OCI-LY1 (cell line): ENCODE results near the gene ZBP1.

Experiments
- H2AFZ ChIP-seq: fragments of 200-600 bp; sonication (generic), shearing (Covaris generic); 2 replicates; pipeline ENCODE4 v1.6.0; 2014; ENCODE audit warnings: antibody characterized with exemption, mild to moderate bottlenecking, low read length
- H3F3A ChIP-seq: fragments of 200-600 bp; sonication (generic), shearing (Covaris generic); 2 replicates; pipeline ENCODE4 v1.6.0; 2014; ENCODE audit warnings: mild to moderate bottlenecking, antibody characterized with exemption, low read length, moderate library complexity; ENCODE audit not compliant: insufficient read depth
- H3K27ac ChIP-seq: fragments of 200-600 bp; sonication (generic); 2 replicates; pipeline ENCODE4 v1.5.1; 2014; ENCODE audit warnings: low read length, mixed run types, mild to moderate bottlenecking, low read depth; ENCODE audit not compliant: poor library complexity, severe bottlenecking
- H3K27me3 ChIP-seq: fragments of 200-600 bp; sonication (generic); 2 replicates; pipeline ENCODE4 v1.6.0; 2014; ENCODE audit warnings: antibody characterized with exemption, mild to moderate bottlenecking, low read length, moderate library complexity; ENCODE audit not compliant: insufficient read depth
- H3K36me3 ChIP-seq: fragments of 200-600 bp; sonication (generic); 2 replicates; pipeline ENCODE4 v1.6.1; 2014; ENCODE audit warnings: mild to moderate bottlenecking, antibody characterized with exemption, low read length, moderate library complexity, mixed read lengths; ENCODE audit not compliant: insufficient read depth
- H3K4me1 ChIP-seq: fragments of 200-600 bp; sonication (generic); 2 replicates; pipeline ENCODE4 v1.5.1; 2014; ENCODE audit warnings: mild to moderate bottlenecking, low read length, moderate library complexity; ENCODE audit not compliant: insufficient read depth, severe bottlenecking
- H3K4me2 ChIP-seq: fragments of 200-600 bp; sonication (generic), shearing (Covaris generic); 2 replicates; pipeline ENCODE4 v1.6.1; 2014; ENCODE audit warnings: low read length
- H3K4me3 ChIP-seq: fragments of 200-600 bp; sonication (generic); 2 replicates; pipeline ENCODE4 v1.5.1; 2014; ENCODE audit warnings: low read length, low read depth, mild to moderate bottlenecking, mixed read lengths; ENCODE audit not compliant: poor library complexity, severe bottlenecking
- H3K79me2 ChIP-seq: fragments of 200-600 bp; shearing (Covaris generic); 2 replicates; pipeline ENCODE4 v1.6.1; 2016; ENCODE audit warnings: mixed run types, low read length, mixed read lengths; ENCODE audit not compliant: insufficient read depth
- H3K9ac ChIP-seq: fragments of 200-600 bp; sonication (generic), shearing (Covaris generic); 2 replicates; pipeline ENCODE4 v1.6.1; 2014; ENCODE audit warnings: mild to moderate bottlenecking, low read length, mixed read lengths
- H3K9me2 ChIP-seq: fragments of 200-600 bp; sonication (generic), shearing (Covaris generic); 2 replicates; pipeline ENCODE4 v1.6.1; 2014; ENCODE audit warnings: low read depth, mild to moderate bottlenecking, low read length, mixed read lengths
- H3K9me3 ChIP-seq: fragments of 200-600 bp; shearing (Covaris generic); 2 replicates; pipeline ENCODE4 v1.6.1; 2014; ENCODE audit warnings: low read length, mixed read lengths
- H4K20me1 ChIP-seq: fragments of 200-600 bp; sonication (generic), shearing (Covaris generic); 2 replicates; pipeline ENCODE4 v1.6.0; 2016; ENCODE audit warnings: mild to moderate bottlenecking, low read length; ENCODE audit not compliant: insufficient read depth
- CTCF ChIP-seq: fragments of 200-600 bp; sonication (generic), shearing (Covaris generic); IDR thresholded peaks from 2 replicates; pipeline ENCODE4 v1.5.1; 2017; ENCODE audit warnings: mild to moderate bottlenecking, antibody characterized with exemption, low read length, moderate library complexity, mixed read lengths
- EZH2 ChIP-seq: fragments of 200-600 bp; sonication (generic), shearing (Covaris generic); IDR thresholded peaks from 2 replicates; pipeline ENCODE4 v1.8.0; 2017; ENCODE audit warnings: borderline replicate concordance, mixed run types, mild to moderate bottlenecking, antibody characterized with exemption, low read length, moderate library complexity, mixed read lengths

Gene ZBP1

DNA sequence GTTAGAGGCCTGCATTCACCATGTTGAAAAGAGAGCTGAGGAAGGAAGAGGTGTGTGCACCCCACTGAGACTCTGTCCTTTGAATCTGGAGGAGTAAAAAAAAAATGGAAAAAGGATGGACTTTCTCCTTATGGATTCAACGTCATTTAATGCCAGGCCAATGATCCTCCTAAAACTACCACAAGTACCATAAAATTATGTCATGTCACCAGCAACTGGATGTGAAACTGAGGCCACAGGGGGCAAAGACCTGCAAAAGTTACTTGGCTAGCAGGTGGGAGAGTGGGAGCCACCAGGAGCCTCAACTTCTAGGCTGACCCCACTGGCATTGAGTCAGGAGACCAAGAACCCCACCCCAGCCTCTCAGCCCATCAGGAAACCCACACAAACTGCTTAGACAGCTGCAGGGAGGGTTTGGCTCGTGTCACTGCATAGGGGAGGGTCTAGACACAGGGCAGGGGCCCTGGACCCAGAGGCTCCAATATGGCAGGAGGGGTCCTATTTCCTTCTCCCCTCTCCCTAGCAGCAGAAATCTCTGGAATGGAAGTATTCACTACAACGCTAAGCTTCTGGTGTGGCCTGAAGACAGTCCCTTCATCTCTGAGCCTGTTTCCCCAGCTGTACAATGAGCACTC is 48.3 kb downstream of the ZBP1 start:
- Histone ChIP-seq H3K79me2 (no peaks in the 10 kb centered on the region), H2AFZ (no peak overlapping the region), H3K4me3 (no peak overlapping the region), H3F3A (no peaks in the 10 kb centered on the region), H3K4me1 (no peaks in the 10 kb centered on the region), H3K27ac (no peak overlapping the region), H3K9me3 (no peaks in the 10 kb centered on the region), H4K20me1 (no peaks in the 10 kb centered on the region), H3K36me3 (no peaks in the 10 kb centered on the region), H3K9me2 (no peaks in the 10 kb centered on the region), H3K4me2 (no peak overlapping the region), H3K27me3 (0 out of 2 replicates have a peak, but pooled peaks cover 3% of the 10 kb centered on the region), H3K9ac (no peak overlapping the region)
- no peak for TF ChIP-seq EZH2
- no peak for TF ChIP-seq CTCF

- Histone ChIP-seq H3F3A (no peaks in the 10 kb centered on the region), H3K36me3 (no peaks in the 10 kb centered on the region), H3K4me1 (no peaks in the 10 kb centered on the region), H2AFZ (no peak overlapping the region), H3K79me2 (no peaks in the 10 kb centered on the region), H3K4me3 (no peak overlapping the region), H3K9me2 (no peaks in the 10 kb centered on the region), H4K20me1 (no peaks in the 10 kb centered on the region), H3K9ac (no peak overlapping the region), H3K9me3 (no peaks in the 10 kb centered on the region), H3K27me3 (0 out of 2 replicates have a peak, but pooled peaks cover 3% of the 10 kb centered on the region), H3K4me2 (no peak overlapping the region), H3K27ac (no peak overlapping the region)
- TF ChIP-seq EZH2, result no peak
- TF ChIP-seq CTCF, result no peak
These were observed 49.3 kb downstream of the ZBP1 start for GRCh38 chr20:57570920-57571319.

DNA sequence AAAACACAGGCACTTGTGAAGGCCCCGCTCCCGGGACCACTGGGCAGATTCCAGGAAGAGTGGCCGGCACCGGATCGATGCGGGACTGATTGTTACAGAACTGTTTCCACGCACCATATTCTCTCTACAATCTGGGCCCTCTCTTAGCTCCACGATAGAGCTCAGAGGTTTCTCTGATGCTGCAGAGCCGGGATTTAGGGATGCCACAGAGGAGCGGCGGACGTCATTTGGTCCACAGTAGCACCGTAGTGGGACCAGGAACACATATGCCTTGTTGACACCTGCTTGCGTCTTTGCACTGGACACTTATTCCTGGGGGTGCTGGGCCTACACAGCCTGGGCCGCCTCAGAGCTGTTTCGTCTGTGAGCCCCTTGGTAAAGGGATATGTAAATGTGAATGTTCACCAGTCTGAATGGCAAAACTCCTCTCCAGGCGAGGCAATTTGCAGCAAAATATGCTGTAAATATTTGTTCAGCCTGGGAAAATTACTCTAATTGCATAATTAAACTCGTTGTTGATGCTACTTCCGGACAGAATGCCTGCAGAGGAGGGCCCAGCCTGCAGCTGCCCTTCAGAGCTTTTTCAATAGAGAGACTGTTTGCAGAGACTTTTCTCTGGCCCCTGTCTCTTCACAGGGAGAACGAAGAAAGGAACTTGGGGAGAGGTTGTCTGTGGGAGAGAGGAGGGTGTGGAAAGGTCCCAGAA is 49.9 kb downstream of the ZBP1 start:
- TF ChIP-seq CTCF (no peak), EZH2 (no peak)
- Histone ChIP-seq H3K9ac (no peak overlapping the region), H3K9me2 (no peaks in the 10 kb centered on the region), H3K36me3 (no peaks in the 10 kb centered on the region), H3K9me3 (no peaks in the 10 kb centered on the region), H3K4me3 (no peak overlapping the region), H3K27me3 (0 out of 2 replicates have a peak, but pooled peaks cover 5% of the 10 kb centered on the region), H3F3A (no peaks in the 10 kb centered on the region), H3K4me1 (no peaks in the 10 kb centered on the region), H2AFZ (no peak overlapping the region), H3K27ac (no peak overlapping the region), H4K20me1 (no peaks in the 10 kb centered on the region), H3K79me2 (no peaks in the 10 kb centered on the region), H3K4me2 (no peak overlapping the region)
